Cardiac atrium fibroblast (primary cell): ENCODE data around the gene SPG7. TPM values are rescaled to one million over a fixed set of nuclear protein-coding genes. Genes with fewer than 3 reads are reported as not detected.

Experiments used
- total RNA-seq: library from RNA; depleted of rRNA; stranded (reverse); fragments of >200 nt; gene quantifications from 2 replicates; pipeline ENCODE4 v1.2.3, GENCODE V29; 2015

Gene SPG7
- total RNA-seq: 51.1 and 81.6 TPM in 2 replicates

DNA sequence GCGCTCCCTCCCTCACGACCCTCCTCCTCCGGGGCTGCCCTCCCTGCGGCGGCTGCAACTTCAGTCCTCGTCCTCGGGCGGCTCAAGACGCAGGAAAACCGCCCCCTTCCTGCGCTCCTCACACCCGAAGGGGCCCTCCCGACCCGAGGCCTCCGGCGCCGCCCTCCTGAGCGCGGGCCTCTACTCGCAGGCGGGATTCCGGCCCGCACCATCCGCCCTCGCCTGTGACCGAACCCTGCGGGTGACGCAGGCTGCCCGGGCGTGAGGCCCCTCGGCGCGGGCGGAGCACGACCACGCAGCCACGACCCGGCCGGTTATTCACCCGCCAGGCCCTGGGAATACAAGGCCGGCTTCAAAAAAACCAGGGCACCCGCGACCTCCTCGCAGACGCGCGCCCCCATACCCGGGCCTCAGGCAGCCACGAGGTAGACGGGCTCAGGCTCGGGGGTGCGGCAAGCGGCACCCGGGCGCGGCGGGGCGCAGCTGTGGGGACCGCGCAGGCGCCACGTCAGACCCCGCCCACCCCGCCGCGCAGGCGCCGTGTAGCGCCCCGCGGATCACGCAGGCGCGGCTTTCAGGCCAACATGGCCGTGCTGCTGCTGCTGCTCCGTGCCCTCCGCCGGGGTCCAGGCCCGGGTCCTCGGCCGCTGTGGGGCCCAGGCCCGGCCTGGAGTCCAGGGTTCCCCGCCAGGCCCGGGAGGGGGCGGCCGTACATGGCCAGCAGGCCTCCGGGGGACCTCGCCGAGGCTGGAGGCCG, at the start of gene SPG7:
TSS of gene SPG7 (plus strand) at position 570 of the 757 bp plus-strand sequence. CDS start at position 585, 15 bp downstream.

GRCh38 chr16:89490439-89491237, 17.6 kb upstream of the SPG7 start, which contains the start of gene ANKRD11:
Gene ANKRD11 (minus strand): TSS chr16:89490561. CDS start chr16:89317019, 173,542 bp downstream.

GRCh38 chr16:89560378-89561141, 52.4 kb downstream of the SPG7 start, which contains the start of gene RPL13:
Gene RPL13 (plus strand): TSS chr16:89560682. CDS start chr16:89560960, 278 bp downstream.

GRCh38 chr16:89575247-89576152, 67.3 kb downstream of the SPG7 start, which contains the start of gene CPNE7:
Gene CPNE7 (plus strand): TSS chr16:89575758. CDS start chr16:89575898, 140 bp downstream.

Other genes starting within 250 kb of the SPG7 start
- gene ANKRD11, start 17.8 kb upstream of the SPG7 start, total RNA-seq: 50.0 and 55.1 TPM in 2 replicates
- 4,789 and 6,170 TPM in 2 replicates for gene RPL13, start 52.3 kb downstream of the SPG7 start, total RNA-seq
- 0.81 and 4.3 TPM in 2 replicates for gene CPNE7, start 67.4 kb downstream of the SPG7 start, total RNA-seq
- gene DPEP1, start 105.2 kb downstream of the SPG7 start, total RNA-seq: 2.5 TPM in 1 of 2 replicates, not detected in the other
- 84.3 and 129 TPM in 2 replicates for gene CHMP1A, start 149.3 kb downstream of the SPG7 start, total RNA-seq
- gene SPATA33, start 149.4 kb downstream of the SPG7 start, total RNA-seq: 0.36 and 2.9 TPM in 2 replicates
- 38.9 and 41.0 TPM in 2 replicates for gene CDK10, start 178.3 kb downstream of the SPG7 start, total RNA-seq
- 13.1 and 13.9 TPM in 2 replicates for gene SPATA2L, start 193.3 kb downstream of the SPG7 start, total RNA-seq
- gene VPS9D1, start 212.5 kb downstream of the SPG7 start, total RNA-seq: 9.7 and 10.8 TPM in 2 replicates
- gene ZNF276, start 213.1 kb downstream of the SPG7 start, total RNA-seq: 8.7 and 16.6 TPM in 2 replicates